Measurements from ENCODE around the gene OR56A3.

Gene OR56A3

GRCh38 chr11:5983443-5983842, 41.4 kb downstream of the OR56A3 start:
- DNase-seq = no peak

DNA sequence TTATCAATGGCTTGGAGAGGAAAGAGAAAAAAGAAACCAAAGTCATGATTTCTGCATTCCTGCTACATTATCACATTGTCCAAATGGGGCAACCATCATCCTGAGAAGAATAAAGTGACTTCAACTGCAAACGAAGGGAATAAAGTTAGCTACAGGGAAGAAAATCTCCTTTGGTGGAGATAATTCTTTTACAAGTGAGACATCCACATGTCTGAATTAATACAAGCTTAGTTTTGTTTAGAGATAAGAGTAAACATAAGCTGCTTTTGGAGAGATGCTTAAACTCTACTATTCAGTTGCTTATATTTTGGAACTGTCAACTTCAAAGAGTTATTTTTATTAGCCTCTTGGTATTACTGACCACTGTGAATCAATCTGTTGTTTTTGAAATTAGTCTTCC, 44.8 kb downstream of the OR56A3 start, which contains the start of gene OR52L1:
Gene OR52L1, minus strand, starts transcription at position 101 of the 400 bp plus-strand sequence. Its CDS starts 55 bp downstream, at position 46.
- DNase-seq = no peak

DNA sequence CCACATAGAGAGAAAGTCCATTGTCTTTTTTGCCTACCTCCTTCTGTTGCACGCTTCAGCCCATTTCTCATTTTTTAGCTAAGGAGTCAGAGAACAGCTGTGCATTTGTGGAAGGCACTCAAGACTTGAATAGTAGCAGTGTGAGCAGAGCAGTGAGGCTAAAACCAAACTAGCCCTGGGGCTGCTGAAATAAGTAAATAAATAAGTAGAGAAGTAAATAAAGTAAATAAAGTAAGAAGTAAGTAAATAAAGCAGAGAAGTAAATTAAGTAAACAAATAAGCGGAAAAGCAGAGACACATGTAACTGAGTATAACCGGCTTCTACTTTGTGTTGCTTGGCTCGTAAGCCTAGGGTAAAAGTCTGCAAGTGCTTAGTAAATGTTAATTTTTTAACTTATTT, 47.2 kb downstream of the OR56A3 start:
- DNase-seq = no peak

DNA sequence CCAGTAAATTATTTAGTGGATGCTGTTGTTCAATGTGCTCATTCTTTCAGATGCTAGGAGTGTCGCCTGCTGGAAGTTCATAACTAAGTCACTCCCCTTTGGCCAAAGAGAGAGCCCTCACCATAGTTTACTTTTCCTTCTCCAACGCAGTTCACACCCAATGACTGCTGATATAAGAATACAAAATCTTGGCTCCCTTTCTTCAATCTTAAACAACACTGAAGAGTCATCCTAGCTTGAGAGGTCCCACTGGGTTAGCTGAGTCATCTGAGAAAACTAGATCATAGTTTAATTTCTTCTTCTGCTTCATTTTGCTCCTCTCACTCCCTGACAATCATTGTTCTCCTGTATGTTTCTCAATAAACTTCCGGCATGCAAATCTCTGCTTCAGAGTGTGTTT, 50.1 kb downstream of the OR56A3 start:
- no peak for DNase-seq

- peak; percentile 40 for DNase-seq
Observed at GRCh38 chr11:5992604-5993251, 50.7 kb downstream of the OR56A3 start.

DNA sequence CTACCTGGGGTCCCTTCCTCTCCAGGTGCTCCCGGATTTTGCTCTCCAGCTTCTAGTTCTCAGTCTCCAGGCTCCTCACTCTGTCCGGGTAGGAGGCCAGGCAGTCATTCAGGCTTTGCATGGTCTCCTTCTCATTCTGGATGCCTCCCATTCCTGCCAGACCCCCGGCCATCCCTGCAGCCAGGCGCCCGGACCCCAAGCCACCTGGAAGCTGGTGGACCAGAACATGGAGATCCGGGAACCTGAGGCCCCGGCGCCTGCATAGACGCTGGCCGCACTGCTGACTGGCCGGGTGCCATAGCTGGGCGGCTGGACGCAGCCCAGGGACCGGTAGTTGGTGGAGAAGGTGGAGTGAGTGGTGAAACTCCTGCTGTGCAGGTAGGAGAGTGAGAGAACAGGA, 52.7 kb downstream of the OR56A3 start:
- no peak for DNase-seq
